Epidermal melanocyte (primary cell): Measurements from ENCODE around the gene SAT1.

Source experiments
- DNase-seq: peaks from one replicate; pipeline ENCODE4 v3.0.0; 2011; ENCODE audit warnings: low spot score; ENCODE audit not compliant: insufficient read length

Gene SAT1

DNA sequence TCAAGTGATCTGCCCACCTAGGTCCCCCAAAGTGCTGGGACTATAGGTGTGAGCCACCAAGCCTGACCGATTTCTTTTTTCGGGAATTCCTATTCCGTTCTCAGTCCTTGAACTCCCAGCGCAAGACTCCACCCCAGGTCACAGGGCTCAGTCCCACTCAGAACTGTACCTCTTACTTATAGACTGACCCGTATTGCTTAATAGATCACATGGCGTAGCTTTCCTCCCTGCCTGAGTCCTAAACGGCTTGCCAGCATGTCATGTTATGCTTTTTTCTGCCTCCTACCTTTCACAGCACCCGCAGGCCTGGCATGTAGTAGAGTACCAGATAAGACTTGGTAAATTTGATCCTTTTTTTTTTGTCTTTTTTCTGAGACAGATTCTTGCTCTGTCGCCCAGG is 22.4 kb downstream of the SAT1 start:
- no peak for DNase-seq

DNA sequence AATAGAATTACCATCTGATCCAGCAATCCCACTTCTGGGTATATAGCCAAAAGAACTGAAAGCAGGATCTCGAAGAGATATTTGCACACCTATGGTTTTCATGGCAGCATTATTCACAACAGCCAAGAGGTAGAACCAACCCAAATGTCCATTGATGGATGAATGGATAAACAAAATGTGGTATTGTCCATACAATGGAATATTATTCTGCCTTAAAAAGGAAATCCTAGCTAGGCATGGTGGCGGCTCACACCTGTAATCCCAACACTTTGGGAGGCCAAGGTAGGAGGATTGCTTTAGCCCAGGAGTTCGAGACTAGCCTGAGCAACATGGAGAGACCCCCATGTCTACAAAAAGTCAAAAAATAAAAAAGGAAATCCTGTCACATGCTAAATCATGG is 27.3 kb downstream of the SAT1 start:
- DNase-seq, result no peak

DNA sequence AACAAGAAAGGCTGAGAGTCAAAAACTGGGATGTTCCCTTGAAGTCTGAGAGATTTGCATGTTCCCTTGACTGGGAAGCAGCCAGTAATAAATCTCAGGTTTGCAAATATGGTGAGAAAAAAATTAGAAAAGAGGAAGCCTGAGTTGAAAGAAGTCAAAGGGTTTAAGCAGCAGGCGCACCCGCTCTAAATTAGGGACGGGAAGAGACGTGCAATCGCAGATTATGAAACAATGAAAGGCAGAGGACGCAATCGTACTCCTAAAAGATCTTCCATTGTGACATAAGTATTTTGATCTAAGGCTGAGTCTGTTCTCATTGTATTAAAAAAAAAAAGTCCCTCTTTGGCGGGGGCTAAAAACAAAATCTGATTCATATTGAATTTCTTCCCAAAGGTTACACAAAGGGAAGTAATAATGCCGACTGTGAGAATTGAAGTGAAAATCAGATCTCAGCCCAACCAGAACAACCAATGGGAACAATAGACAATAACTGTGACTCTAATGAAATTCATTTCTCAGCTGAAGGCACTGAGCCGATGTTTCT is 28.2 kb downstream of the SAT1 start:
- DNase-seq, result no peak

DNA sequence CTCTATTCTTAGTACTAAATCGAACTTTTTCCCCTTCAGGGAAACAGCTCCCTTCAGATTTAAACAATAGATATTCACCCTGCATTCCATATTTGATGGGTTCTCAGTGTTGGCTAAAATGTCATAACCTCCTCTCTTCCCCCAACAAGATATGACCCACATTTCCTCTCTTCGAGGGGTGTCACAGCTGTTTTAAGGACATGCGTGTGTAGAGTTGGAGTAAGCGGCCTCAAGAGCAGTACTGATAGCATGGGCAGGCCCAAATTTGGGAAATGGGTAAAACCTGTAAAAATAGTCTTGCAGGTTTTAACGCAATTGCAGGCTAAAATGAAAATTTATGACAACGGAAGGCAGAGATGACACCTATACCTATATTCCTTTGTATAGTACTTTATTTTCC is 28.7 kb downstream of the SAT1 start:
- DNase-seq, result no peak

DNA sequence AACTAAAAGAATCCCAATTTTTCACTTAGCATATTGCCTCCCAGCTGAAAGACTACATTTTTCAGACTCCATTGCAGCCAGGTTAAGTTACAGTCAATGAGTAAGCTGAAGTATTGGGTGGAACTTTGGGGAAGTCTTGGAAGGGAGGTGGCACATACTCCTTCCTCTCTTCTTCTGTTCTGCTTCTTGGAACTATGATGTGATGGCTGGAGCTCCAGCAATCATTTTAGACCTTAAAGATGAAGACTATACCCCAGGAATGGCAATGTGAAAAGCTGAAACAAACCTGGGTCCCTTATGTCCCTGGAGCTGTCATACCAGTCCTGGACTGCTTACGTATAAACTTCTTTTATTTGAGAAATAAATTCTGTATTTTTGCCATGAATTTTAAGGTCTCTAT is 30.8 kb downstream of the SAT1 start:
- no peak for DNase-seq

DNA sequence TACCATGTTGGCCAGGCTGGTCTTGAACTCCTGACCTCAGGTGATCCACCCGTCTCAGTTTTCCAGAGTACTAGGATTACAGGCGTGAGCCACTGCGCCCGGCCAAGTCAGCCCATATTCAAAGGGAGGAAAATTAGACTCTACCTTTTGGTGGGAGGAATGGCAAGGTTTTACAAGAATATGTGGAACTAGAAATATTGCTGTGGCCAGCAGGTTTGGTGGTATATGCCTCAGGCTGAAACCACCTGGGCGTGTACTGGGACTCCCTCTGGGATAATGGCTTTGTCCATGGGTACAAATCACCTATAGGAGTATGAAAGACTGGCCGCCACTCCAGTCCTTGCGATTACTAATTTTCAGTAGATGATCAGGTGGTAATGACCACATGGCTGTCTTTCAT is 32.4 kb downstream of the SAT1 start:
- no peak for DNase-seq

DNA sequence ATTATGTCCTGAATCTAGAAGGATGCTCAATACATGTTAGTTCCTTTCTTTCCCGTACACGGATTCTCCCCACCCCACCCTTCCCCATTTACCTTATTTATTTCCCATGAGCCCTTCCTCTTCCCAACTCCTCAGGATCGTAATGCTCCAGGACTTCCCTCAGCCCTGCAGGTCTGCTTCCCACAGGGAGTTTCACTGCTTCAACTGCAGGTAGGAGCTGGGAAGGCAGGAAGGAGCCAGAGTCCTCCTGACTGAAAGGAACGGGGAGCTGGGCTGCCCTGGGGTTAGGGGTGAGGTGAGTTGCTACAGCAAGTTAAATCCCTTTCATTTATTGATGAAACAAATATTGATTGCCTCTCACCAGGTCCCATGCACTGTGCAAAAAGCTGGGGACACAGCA is 33.2 kb downstream of the SAT1 start:
- no peak for DNase-seq

DNA sequence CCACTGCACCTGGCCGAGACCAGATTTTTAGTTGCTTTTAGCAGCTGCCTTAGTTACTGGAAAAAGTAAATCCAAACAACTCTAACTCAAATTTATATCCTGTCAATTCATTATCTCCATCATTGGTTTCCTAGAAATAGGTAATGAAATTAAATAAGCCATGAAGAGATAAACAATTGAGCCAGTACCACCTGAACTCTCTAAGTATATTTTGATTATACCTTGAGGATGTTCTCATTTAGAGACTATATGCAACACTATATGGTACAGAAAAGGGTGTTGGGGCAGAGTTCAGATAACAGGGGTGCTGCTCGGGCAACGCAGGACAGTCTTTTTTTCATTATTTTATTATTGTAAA is 35.0 kb downstream of the SAT1 start:
- DNase-seq, result no peak

DNA sequence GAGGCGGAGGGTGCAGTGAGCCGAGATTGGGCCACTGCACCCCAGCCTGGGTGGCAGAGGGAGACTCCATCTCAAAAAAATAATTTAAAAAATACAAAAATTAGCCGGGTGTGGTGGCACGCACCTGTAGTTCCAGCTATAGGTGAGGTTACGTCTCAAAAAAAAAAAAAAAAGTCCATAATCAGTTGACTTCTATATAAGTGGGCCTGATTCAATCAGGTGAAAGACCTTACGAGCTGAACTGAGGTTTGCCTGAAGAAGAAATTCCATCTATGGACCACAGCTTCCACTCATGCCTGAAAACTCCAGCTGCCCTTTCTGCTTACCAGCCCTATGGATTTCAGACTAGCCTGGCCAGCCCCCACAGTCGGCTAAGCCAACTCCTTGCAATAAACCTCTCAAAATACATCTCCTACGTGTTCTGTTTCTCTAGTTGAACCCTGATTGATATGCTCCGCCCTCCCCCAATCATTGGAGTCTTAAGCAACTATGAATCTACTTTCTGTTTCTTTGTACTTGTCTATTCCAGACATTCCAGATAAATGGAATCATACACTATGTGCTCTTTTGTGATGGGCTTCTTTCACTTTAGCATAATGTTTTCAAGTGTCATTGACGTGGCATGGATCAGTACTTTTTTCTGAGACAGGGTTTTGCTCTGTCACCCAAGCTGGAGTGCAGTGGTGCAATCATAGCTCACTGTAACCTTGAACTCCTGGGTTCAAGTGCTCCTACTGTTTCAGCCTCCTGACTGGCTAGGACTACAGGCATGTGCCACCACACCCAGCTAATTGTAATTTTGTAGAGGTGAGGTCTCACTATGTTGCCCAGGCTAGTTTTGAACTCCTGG is 36.6 kb downstream of the SAT1 start:
- no peak for DNase-seq

DNA sequence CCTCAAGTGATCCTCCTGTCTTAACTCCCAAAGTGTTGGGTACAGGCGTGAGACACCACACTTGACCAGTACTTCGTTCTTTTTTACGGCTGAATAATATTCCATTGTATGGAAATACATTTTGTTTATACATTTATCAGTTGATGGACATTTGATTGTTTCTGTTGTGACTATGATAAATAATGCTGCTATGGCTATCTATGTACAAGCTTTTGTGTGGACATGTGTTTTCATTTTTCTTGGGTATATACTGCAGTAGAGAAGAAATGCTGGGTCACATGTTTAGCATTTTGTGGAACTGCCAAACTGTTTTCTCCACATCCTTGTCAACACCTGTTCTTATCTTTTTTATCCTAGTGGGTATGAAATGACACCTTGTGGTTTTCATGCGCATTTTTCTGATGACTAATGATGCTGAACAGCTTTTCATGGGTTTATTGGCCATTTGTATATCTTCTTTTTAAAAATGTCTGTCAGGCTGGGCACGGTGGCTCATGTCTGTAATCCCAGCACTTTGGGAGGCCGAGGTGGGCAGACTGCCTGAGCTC is 37.3 kb downstream of the SAT1 start:
- no peak for DNase-seq

DNA sequence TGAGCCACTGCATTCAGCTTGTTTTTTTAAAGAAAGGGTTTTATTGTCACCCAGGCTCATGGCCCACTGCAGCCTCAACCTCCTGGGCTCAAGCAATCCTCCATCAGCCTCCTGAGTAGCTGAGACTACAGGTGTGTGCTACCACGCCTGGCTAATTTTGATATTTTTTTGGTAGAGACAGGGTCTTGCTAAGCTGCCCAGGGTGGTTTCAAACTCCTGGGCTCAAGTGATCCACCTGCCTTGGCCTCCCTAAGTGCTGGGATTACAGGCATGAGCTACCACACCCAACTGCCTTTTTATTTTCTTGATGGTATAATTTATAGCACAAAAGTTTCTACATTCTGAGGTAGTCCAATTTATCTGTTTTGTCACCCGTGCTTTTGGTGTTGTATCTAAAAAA is 38.9 kb downstream of the SAT1 start:
- DNase-seq, result no peak

DNA sequence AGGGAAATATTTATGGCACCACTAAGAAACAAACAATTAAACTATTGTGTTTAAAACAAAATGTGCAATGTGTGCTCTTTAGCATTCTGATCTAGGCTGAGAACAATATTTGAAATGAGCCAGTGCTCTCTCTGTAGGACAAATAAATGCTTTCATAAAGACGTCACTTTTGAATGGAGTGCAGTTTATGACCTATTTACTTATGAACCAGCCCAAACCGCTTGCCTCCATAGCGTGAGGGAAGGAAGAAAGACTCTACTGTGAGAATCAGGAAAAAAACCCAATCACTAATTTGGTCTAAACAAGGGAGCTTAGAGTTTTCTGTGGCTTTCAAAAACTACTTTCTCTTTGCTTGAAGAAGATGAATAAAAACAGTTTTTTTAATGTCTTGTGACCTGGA is 39.4 kb downstream of the SAT1 start:
- DNase-seq, result no peak

DNA sequence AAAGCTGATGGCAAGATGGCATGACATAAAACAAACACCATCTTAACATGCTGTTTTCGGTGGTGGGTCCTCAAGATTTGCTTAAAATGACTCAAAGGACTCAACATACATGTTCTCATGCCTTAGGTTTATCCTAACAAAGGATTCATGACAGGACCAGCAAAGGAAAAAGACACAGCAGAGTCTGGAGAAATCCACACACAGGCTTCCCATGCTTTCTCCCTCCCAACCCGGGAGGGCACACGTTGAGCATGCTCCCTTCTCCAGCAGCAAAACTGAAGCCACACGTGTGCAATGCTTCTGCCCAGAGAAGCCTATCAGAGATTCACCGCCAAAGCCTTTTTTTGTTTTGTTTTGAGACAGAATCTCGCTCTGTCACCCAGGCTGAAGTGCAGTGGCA is 39.9 kb downstream of the SAT1 start:
- DNase-seq, result no peak

DNA sequence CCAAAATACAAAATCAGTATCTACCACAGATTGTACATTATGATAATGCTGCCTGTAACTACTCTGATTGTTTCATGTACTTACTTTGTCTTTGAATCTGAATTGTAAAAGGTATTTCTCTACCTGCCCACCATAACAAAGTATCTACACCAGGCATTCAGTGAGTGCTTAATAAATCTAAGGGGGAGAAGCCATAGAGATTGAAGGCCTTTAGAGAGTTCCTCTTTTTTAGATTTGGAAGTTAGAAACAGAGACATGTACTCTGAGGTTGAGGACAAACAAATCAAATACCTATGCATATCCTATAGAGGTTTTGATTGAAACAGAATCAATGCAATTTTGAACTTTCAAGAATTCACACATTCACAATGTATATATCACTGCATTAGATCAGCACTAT is 42.7 kb downstream of the SAT1 start:
- DNase-seq, result no peak

DNA sequence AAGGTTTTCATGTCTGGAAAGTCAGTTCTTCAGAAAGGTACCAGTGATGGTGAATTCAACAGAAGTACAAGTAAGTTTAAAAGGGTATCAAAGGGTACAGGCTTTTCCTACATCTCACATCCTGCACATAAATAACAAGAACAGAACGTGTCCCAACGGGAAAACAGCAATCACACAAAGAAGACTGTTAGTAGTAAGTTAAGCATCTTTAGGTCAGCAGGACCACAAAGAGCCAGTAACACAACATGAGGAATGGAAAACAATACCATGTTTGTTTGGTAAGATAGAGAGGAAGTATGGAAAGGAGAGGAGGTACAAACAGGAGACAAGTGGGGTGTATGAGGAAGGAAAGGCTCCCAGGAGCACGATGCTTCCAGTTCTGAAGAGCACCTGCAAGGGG is 43.2 kb downstream of the SAT1 start:
- DNase-seq, result no peak

DNA sequence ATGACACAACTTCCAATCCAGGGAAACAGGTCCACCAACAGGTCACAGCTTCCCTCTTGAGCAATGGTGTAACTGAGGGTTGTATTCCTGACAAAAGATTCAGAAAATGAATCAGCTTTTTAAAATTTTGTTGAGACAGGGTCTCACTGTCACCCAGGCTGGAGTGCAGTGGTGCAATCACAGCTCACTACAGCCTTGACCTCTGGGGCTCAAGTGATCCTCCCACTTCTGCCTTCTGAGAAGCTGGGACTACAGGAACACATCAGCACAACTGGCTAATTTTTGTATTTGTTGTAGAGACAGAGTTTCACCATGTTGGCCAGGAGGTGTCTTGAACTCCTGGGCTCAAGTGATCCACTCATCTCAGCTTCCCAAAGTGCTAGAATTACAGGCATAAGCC is 43.7 kb downstream of the SAT1 start:
- no peak for DNase-seq

DNA sequence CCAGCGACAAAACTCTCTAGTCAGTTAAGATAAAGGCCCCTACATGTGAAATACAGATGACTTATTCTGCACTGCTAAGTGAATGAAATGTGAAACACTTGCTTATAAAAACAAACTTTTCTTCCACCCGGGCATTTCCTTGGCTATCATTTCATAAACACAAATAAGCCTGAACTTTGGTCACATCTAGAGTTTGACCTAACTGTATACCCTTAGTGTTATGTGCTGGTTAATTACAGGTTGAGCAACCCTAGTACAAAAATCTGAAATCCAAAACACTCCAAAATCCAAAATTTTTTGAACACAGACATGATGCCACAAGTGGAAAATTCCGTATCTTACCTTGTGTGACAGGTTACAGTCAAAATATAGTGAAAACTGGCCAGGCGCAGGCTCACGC is 45.9 kb downstream of the SAT1 start:
- DNase-seq, result no peak

DNA sequence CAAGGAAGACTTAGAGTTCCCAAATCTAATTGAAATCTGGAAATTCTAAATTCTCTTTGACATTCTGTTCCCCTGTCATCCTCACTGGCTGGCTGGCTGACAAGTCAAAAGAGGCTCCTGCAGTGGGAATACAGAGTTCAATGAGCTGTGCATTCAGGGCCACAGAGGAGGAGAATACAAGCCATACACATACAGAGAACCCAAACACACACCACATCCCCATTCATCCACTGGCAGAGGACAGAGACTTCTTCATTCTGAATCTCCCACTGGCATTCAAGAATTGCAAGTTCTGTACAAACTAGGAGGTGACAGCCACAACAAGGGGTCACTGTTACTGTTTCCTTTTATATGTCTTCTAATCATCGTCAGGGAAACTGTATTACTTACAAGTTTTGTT is 49.7 kb downstream of the SAT1 start:
- no peak for DNase-seq
